Fibroblast of skin of scalp (primary cell): ENCODE data around the gene LSMEM2.
"Not testable (repeated sequence)": the region's sequence is repeated elsewhere in the genome, so short reads cannot be mapped to it uniquely, and the experiment has no call there.

ENCODE experiments used
- DNase-seq: peaks from one replicate; pipeline ENCODE4 v3.0.0-alpha.2; 2013

Gene LSMEM2

GRCh38 chr3:50279255-50280016, 549 bp downstream of the LSMEM2 start:
- no peak for DNase-seq

- not testable (repeated sequence) for DNase-seq
Observed at GRCh38 chr3:50284121-50284520, 5.2 kb downstream of the LSMEM2 start.

DNA sequence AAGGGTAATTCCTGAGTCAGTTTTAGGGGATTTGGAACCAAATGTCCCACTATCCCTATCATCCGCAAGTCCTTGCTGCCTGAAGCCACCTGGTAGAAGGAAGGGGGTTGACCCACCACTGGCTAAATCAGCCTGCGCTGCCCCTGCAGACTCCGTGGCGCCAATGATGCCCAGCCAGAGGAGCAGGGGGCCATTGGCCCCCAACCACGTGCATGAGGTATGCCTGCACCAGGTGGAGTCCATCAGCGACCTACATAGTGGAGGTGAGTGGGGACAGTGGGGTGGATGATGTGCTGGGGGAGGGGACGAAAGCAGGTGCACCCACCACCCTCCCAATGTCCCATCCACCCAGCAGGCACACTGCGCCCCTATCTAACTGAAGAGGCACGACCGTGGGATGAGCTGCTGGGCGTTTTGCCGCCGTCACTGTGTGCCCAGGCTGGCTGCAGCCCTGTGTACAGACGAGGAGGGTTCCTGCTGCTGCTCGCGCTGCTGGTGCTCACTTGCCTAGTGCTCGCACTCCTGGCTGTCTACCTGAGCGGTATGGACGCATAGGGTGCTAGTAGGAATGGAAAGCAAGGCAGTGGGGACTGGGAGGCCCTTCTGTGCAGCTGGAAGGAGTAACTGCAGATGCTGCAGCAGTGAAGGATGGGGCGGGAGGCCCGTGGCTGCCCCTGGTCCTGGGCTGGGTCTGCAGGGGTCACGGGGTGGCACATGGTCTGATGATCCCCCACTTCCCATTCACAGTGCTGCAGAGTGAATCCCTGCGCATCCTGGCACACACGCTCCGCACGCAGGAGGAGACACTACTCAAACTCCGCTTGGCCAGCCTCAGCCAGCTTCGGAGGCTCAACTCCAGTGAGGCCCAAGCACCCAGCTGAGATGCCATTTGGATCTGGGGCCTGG, 7.7 kb downstream of the LSMEM2 start:
- DNase-seq, result no peak

DNA sequence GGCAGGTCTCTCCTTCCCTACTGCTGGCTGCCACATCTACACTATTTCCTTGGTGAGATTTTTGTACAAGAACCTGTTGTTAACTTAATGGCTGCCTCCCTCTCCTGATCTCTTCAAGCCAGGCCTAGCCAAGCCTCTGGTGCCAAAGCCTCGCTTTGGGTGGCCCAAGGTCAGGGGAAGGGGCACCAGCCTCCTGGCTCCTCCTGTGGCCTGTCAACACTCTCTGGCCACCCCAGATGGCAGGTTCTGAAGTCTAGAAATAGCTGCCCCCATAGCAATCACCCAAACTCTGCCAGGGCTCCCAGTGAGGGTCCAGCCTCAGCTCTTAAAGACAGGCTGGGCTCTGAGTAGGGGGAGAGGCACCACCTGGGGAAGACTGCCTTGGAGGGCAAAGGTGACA, 8.4 kb downstream of the LSMEM2 start:
- no peak for DNase-seq

- DNase-seq, result no peak
Observed at GRCh38 chr3:50288387-50289007, 9.6 kb downstream of the LSMEM2 start.

DNA sequence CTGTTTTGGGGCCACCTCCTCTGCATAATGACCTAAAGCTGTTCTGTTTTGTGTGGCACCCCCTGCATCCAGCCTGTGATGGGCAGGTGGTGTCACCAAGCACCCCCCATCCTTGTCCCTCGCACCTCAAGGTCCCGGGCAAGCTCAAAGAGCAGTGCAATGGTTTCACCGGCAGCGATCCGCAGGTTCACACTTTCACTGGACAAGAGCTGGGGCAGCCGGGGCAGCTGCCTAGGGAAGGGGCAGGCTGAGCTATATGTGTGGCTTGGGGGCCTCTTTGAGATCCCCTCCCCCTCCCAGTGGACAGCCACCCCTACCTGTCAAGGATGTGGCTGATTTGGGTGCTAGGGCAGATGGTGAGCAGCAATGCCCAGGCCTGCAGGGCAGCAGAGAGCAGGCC, 10.2 kb downstream of the LSMEM2 start:
- no peak for DNase-seq

- DNase-seq, result no peak
Observed at GRCh38 chr3:50290161-50290641, 11.3 kb downstream of the LSMEM2 start.

DNA sequence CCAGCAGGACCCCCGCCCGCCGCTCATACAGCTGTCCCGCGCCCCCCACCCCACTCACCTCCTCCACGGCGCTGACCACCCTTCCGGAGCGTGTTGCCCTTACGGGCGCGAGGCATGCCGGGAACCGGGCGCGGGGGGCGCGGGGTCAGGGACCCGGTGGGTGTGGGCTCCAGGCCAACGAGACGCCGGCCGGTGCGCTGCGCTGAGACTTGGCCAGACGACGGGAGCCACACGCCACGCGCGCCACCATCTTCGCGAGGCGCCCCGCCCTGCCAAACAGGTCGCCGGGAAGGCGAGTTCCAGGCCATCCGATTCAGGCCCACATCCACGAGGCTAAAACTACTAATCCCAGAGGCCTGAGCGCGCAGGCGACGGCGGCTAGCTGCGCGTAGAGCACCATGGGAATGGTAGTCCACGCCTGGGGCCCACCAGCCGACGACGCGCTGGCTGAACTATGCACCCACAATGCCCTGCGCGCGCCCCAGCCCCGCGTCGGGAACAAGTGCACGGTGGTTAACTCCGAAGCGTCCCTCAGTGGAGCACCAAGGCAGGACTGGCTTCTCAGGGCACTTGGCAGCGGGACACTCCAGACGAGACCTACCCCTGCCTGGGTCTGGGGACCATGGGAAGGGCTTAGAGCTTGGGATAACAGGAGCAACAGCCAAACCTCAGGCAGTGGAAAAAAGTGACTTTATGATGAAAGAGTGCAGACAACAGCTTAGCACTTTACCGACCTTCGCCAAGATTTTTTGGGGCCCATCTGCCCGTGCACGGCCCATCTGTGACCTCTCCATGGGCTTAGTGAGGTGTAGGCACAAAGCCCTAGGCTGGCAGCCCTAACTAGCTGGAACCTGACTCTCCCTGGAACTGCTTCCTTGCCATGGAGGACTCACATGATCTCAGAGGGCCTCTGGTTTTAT, 13.5 kb downstream of the LSMEM2 start, which contains the start of gene IFRD2:
TSS of gene IFRD2 (minus strand) at position 271 of the 920 bp plus-strand sequence. CDS start at position 116, 155 bp downstream.
- DNase-seq, result peak; percentile 97

DNA sequence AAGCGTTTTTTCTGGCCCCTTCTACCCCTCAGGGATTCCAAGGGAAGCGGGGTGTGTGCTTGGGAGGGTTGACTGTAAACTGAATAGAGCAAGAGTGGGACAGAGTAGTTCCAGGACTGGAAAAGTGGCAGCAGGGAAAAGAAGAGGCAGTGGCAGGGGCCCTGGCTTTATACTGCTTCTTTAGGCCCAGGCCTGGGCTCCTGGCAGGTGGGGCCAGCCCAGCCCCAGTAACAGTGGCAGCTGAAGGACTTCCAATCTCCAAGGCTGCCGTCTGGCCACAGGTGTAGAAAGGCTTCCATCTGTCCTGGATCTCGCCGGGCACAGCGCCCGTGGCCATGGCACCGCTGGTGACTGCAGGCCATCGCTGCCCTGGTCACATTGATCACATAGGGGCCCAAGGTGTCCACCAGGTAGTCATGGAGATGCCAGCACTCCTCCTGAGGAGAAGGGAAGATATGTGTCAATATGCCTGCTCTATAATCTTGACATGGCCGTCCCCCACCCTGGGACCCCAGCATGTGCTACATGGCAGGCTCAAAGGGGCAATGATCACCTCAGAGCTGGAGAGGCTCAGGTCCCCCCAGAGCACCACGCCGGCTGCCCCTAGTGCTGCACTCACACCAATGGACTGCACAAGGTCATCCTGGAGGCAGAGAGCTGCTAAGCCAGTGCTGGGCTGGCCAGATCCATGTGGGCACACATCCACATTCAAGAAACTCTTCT, 14.4 kb downstream of the LSMEM2 start:
- DNase-seq, result no peak

DNA sequence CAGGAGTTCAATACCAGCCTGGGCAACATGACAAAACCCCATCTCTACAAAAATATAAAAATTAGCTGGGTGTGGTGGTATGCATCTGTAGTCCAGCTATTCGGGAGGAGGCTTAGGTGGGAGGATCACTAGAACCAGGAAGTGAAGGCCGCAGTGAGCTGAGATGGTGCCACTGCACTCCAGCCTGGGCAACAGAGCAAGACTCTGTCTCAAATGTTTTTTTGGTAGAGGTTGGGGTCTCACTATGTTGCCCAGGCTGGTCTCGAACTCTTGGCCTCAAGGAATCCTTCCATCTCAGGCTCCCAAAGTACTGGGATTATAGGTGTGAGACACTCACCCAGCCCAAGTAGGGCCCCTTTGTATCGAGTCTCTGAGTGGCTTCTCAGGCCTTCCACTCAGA, 15.2 kb downstream of the LSMEM2 start:
- DNase-seq, result no peak

- no peak for DNase-seq
Observed at GRCh38 chr3:50294492-50295403, 15.9 kb downstream of the LSMEM2 start.

- no peak for DNase-seq
Observed at GRCh38 chr3:50295553-50296431, 16.9 kb downstream of the LSMEM2 start.

DNA sequence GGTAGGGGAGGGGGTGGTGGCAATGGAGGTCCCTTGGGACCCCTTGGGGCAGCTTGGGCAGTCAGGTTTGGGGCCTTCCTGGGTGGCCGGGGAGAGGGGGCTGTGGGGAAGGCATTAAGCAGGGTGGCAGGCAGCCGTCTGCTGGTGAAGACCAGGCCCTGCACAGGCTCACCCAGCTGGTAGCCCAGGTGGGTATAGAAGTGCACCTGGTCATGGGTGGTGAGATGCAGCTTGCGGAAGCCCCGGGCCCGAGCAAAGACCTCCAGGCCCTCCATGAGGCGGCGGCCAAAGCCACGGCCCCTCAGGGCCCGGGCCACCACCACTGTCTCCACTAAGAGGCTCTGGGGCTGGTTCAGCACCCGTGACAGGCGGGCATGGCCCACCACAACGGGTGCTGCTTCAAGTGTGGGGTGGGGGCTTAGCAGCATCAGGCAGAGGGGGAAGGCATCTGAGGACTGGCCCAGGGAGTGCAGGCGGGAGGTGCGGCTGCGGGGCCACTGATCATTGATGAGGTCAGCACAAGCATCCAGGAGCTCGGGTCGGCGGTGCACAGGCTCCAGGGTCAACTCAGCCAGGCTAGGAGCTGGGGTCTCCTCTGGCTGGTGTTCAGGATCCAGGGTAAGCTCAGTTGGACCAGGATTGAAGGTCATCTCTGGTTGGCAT, 18.0 kb downstream of the LSMEM2 start:
- no peak for DNase-seq

GRCh38 chr3:50297384-50297775, 18.5 kb downstream of the LSMEM2 start:
- no peak for DNase-seq

- DNase-seq, result no peak
Observed at GRCh38 chr3:50297896-50298725, 19.2 kb downstream of the LSMEM2 start.

DNA sequence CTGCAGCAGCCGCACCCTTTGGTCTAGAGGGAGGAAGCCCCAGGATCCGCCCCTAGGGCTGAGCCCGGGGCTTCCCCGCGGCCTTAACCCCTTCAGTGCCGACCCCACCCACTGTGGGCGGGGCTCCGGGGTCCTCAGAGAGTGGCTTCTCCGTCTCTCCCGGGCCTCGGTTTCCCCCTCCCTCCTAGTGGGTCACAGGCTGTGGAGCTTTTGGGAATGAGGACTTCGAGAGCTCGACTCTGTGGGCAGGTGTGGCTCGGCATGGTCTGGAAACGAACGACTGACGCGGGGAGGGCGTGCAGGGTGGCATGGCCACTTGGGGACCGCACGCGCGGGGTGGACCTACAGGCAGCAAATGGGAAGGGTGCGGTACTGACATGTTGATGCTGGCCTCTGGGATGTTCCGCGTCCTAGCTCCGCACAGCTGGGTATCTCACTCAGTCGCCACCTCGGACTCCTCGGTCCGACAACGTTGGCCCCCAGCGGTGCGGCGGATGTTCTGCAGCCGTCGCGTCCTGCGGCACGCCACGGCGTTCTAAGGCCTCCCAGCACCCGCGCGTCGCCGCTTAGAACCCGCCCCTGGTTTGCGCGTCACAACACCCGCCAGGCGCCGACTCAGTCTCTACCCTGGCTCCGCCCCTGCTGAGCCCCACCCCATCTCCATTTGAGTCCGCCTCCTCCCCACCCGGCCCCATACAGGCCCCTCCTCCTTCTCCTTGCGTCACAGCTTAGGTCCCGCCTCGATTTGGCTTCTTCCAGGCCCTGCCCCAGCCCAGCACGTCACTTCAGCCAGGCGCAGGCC, 20.1 kb downstream of the LSMEM2 start, which contains the start of the genes HYAL3 and NAA80:
TSS of gene HYAL3 (minus strand) at position 570 of the 802 bp plus-strand sequence. CDS start 3,803 bp downstream, outside the sequence.
TSS of gene NAA80 (minus strand) at position 570 of the 802 bp plus-strand sequence. CDS start 1,942 bp downstream, outside the sequence.
- DNase-seq, result peak; percentile 99
